Measurements from ENCODE around the gene LILRB1.
"Not testable (repeated sequence)": the region's sequence is repeated elsewhere in the genome, so short reads cannot be mapped to it uniquely, and the experiment has no call there.

LILRB1 gene

GRCh38 chr19:54667217-54667616 lies 36.9 kb downstream of the LILRB1 start:
- H3K36me3 ChIP-seq (ENCODE audit: insufficient read depth, low read length), result no peaks in the 10 kb centered on the region
- no peak overlapping the region for H3K4me3 ChIP-seq (ENCODE audit: low read length)
- H3K27me3 ChIP-seq (ENCODE audit: insufficient read depth, low read length), result no peaks in the 10 kb centered on the region
- no peaks in the 10 kb centered on the region for H3K4me1 ChIP-seq (ENCODE audit: insufficient read depth, low read length)
- H3K9ac ChIP-seq (ENCODE audit: low read depth, low read length), result no peak overlapping the region
- WGBS, result 83% methylated on average over 12 of the region's 12 CpGs
- H3K9me3 ChIP-seq (ENCODE audit: insufficient read depth, low read depth, low read length), result peaks cover 87% of the 10 kb centered on the region
- H3K27ac ChIP-seq (ENCODE audit: low read depth, low read length), result no peak overlapping the region

DNA sequence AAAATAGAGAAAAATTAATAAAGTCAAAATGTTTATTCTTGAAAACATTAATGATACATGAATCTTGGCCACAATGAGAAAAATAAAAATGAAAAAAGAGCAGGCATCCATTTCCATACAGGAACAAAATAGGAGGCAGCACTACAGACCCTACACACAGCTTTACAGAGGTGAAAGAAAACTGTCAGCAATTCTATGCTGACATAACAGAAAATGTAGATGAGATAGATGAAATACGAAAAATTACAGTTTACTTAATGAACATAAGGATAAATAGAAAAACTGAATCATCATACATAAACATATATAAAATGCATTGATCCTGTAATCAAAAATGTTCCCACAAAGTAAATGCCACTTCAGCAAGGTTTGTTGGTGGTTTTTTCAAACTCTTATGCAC lies 38.1 kb downstream of the LILRB1 start:
- Histone ChIP-seq H3K36me3 (ENCODE audit: insufficient read depth, low read length) (no peaks in the 10 kb centered on the region), H3K4me3 (ENCODE audit: low read length) (no peak overlapping the region), H3K27me3 (ENCODE audit: insufficient read depth, low read length) (no peaks in the 10 kb centered on the region), H3K9ac (ENCODE audit: low read depth, low read length) (no peak overlapping the region), H3K4me1 (ENCODE audit: insufficient read depth, low read length) (no peaks in the 10 kb centered on the region), H3K9me3 (ENCODE audit: insufficient read depth, low read depth, low read length) (peaks cover 89% of the 10 kb centered on the region), H3K27ac (ENCODE audit: low read depth, low read length) (no peak overlapping the region)
- no CpG with 5 or more reads among the region's 1 CpG for WGBS

GRCh38 chr19:54670576-54671357 lies 40.5 kb downstream of the LILRB1 start:
- Histone ChIP-seq H3K4me3 (ENCODE audit: low read length) (no peak overlapping the region), H3K4me1 (ENCODE audit: insufficient read depth, low read length) (no peaks in the 10 kb centered on the region), H3K27ac (ENCODE audit: low read depth, low read length) (no peak overlapping the region), H3K36me3 (ENCODE audit: insufficient read depth, low read length) (no peaks in the 10 kb centered on the region), H3K27me3 (ENCODE audit: insufficient read depth, low read length) (no peaks in the 10 kb centered on the region), H3K9me3 (ENCODE audit: insufficient read depth, low read depth, low read length) (peaks cover 73% of the 10 kb centered on the region), H3K9ac (ENCODE audit: low read depth, low read length) (no peak overlapping the region)
- WGBS, result 42% methylated on average over 3 of the region's 3 CpGs

DNA sequence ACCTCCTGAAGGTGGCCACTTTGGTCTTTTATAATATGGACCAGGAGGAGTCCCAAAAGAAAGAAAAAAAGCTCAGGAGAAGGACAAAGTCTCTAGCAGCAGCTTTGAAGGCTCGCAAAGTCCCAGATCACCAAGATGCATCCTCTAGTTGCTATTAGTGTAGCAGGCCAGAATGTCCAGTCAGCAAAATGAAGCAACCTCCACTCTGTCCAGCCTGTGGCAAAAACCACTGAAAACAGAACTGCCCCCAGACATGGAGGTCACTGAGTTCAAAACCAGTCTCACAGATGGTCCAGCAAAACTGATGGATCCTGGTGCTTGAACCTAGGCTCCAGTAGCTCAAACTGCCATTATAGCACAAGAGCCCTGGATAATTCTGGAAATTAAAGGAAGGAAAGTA lies 42.9 kb downstream of the LILRB1 start:
- Histone ChIP-seq H3K4me3 (ENCODE audit: low read length) (no peak overlapping the region), H3K4me1 (ENCODE audit: insufficient read depth, low read length) (no peaks in the 10 kb centered on the region), H3K27ac (ENCODE audit: low read depth, low read length) (no peak overlapping the region), H3K36me3 (ENCODE audit: insufficient read depth, low read length) (no peaks in the 10 kb centered on the region), H3K27me3 (ENCODE audit: insufficient read depth, low read length) (no peaks in the 10 kb centered on the region), H3K9me3 (ENCODE audit: insufficient read depth, low read depth, low read length) (peaks cover 71% of the 10 kb centered on the region), H3K9ac (ENCODE audit: low read depth, low read length) (no peak overlapping the region)
- 96% methylated on average over 1 of the region's 1 CpG for WGBS

GRCh38 chr19:54674021-54674617 lies 43.8 kb downstream of the LILRB1 start:
- no peaks in the 10 kb centered on the region for H3K4me1 ChIP-seq (ENCODE audit: insufficient read depth, low read length)
- 47% methylated on average over 2 of the region's 2 CpGs for WGBS
- no peak overlapping the region for H3K27ac ChIP-seq (ENCODE audit: low read depth, low read length)

DNA sequence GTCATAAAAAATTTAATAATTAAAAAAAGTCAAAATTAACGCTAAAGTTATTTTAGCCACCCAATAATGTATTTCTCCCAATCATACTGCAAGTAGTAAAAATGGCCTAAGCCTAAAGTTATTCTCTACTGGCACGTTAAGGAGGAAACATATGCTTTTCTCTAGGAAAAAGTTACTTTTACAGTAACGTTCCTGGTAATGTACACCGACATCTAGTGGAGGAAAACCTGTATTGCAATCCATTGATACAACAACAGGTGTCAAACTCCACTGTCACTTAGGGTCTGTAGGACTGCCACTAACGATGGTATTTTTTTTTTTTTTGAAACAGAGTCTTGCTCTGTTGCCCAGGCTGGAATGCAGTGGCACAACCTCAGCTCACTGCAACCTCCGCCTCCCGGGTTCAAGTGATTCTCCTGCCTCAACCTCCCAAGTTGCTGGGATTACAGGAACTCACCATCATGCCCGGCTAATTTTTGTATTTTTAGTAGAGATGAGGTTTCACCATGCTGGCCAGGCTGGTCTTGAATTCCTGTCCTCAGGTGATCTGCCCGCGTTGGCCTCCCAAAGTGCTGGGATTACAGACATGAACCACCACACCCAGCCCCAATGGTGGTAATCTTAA lies 46.0 kb downstream of the LILRB1 start:
- H3K27me3 ChIP-seq (ENCODE audit: insufficient read depth, low read length); H3K27ac ChIP-seq (ENCODE audit: low read depth, low read length); H3K4me1 ChIP-seq (ENCODE audit: insufficient read depth, low read length); H3K4me3 ChIP-seq (ENCODE audit: low read length); H3K36me3 ChIP-seq (ENCODE audit: insufficient read depth, low read length); H3K9ac ChIP-seq (ENCODE audit: low read depth, low read length): not testable (repeated sequence)
- H3K9me3 ChIP-seq (ENCODE audit: insufficient read depth, low read depth, low read length), result peaks cover 58% of the 10 kb centered on the region
- 43% methylated on average over 10 of the region's 10 CpGs for WGBS

More at GRCh38 chr19:54674021-54674617, 43.8 kb downstream of the LILRB1 start:
- Histone ChIP-seq H3K27me3 (ENCODE audit: insufficient read depth, low read length) (no peaks in the 10 kb centered on the region), H3K9ac (ENCODE audit: low read depth, low read length) (no peak overlapping the region), H3K4me3 (ENCODE audit: low read length) (no peak overlapping the region), H3K36me3 (ENCODE audit: insufficient read depth, low read length) (no peaks in the 10 kb centered on the region), H3K9me3 (ENCODE audit: insufficient read depth, low read depth, low read length) (peaks cover 68% of the 10 kb centered on the region)

DNA sequence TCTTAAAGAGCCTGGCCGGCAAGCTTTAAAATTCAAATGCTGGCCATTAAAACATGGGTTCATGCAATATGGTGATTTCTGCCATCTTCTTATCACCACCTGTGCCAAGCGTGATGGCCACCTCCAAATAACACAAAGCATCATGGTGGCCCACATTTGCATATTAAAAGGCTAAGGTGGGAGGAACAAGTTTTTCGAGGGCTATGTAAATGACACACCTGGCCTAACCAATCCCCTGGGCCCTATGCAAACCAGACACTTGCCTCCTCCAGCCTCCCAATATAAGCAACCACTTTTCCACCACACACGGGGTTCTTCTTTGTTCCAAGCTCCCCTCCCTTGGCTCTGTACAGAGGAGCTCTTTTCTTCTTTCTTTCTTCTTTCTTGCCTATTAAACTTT lies 46.9 kb downstream of the LILRB1 start:
- H3K9me3 ChIP-seq (ENCODE audit: insufficient read depth, low read depth, low read length), result peaks cover 54% of the 10 kb centered on the region
- no peak overlapping the region for H3K4me3 ChIP-seq (ENCODE audit: low read length)
- no peak overlapping the region for H3K9ac ChIP-seq (ENCODE audit: low read depth, low read length)
- no peak overlapping the region for H3K27ac ChIP-seq (ENCODE audit: low read depth, low read length)
- no peaks in the 10 kb centered on the region for H3K36me3 ChIP-seq (ENCODE audit: insufficient read depth, low read length)
- H3K4me1 ChIP-seq (ENCODE audit: insufficient read depth, low read length), result no peaks in the 10 kb centered on the region
- H3K27me3 ChIP-seq (ENCODE audit: insufficient read depth, low read length), result no peaks in the 10 kb centered on the region
- WGBS, result 92% methylated on average over 4 of the region's 4 CpGs

- not testable (repeated sequence) for H3K9ac ChIP-seq (ENCODE audit: low read depth, low read length); H3K36me3 ChIP-seq (ENCODE audit: insufficient read depth, low read length); H3K27ac ChIP-seq (ENCODE audit: low read depth, low read length); H3K4me3 ChIP-seq (ENCODE audit: low read length); H3K4me1 ChIP-seq (ENCODE audit: insufficient read depth, low read length); H3K27me3 ChIP-seq (ENCODE audit: insufficient read depth, low read length)
- H3K9me3 ChIP-seq (ENCODE audit: insufficient read depth, low read depth, low read length), result peaks cover 75% of the 10 kb centered on the region
- WGBS, result 76% methylated on average over 9 of the region's 12 CpGs
Observed at GRCh38 chr19:54681596-54681995, 51.3 kb downstream of the LILRB1 start.

DNA sequence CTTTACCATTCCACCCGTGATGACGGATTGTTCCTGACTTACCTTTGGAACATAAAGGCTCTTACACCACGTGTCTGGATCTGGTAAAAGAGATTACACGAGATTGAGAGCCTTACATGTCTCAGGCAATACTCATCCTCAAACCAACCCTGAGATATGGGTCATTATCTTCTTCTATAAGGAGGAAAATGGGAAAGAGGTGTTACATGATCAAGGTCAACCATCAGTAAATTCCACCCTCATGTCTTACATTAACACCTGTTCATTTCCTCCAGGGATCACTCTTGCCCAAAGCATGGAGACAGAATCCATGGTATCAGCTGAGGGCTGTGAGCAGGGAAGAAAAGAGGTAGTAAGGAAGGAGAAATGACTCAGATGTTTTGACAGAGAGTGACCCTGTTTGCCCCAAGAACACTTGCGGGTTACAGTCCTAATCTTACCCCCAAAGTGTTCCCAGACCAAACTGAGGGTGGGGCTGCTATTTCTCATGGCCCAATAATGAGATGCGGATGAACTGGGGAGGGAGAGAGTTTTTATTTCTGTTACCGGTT lies 52.1 kb downstream of the LILRB1 start:
- Histone ChIP-seq H3K4me3 (ENCODE audit: low read length) (no peak overlapping the region), H3K36me3 (ENCODE audit: insufficient read depth, low read length) (no peaks in the 10 kb centered on the region), H3K9ac (ENCODE audit: low read depth, low read length) (no peak overlapping the region), H3K4me1 (ENCODE audit: insufficient read depth, low read length) (no peaks in the 10 kb centered on the region), H3K27ac (ENCODE audit: low read depth, low read length) (no peak overlapping the region), H3K9me3 (ENCODE audit: insufficient read depth, low read depth, low read length) (peaks cover 76% of the 10 kb centered on the region), H3K27me3 (ENCODE audit: insufficient read depth, low read length) (no peaks in the 10 kb centered on the region)
- WGBS, result 57% methylated on average over 6 of the region's 7 CpGs

DNA sequence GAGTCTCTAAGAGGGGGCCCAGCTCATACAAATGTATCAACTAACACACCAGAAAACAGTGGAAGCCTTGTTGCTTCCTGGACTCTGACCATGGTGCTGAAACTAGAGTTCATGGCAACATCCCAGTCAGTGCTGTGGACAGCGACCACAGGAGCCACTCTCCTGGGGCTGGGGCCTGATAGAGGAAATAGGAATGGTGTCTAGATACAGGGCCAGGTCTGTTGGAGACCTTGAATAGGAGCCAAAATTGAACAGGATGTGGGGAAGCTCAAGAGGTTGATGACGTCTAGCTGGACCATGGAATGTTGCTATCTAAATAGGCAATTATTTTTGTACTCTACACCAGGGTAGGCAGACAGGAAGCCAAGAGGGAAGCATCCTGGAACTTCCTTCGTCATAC lies 54.2 kb downstream of the LILRB1 start:
- Histone ChIP-seq H3K4me3 (ENCODE audit: low read length) (no peak overlapping the region), H3K4me1 (ENCODE audit: insufficient read depth, low read length) (no peaks in the 10 kb centered on the region), H3K27me3 (ENCODE audit: insufficient read depth, low read length) (no peaks in the 10 kb centered on the region), H3K9me3 (ENCODE audit: insufficient read depth, low read depth, low read length) (peaks cover 81% of the 10 kb centered on the region), H3K36me3 (ENCODE audit: insufficient read depth, low read length) (no peaks in the 10 kb centered on the region), H3K27ac (ENCODE audit: low read depth, low read length) (no peak overlapping the region), H3K9ac (ENCODE audit: low read depth, low read length) (no peak overlapping the region)
- WGBS, result 59% methylated on average over 3 of the region's 3 CpGs
